ENCODE results near the gene BAG1. TPM values are rescaled to one million over a fixed set of nuclear protein-coding genes. Genes with fewer than 3 reads are reported as not detected.

The BAG1 gene
- total and polyA plus RNA-seq, 2 of the 13 experiments (the other 11 are each of a cell fraction or from before 2014, with no cell fraction given): 23.1 to 59.5 TPM

- no peak for TF ChIP-seq ZBTB37 (CRISPR knock-in tag; IDR thresholded peaks at IDR 0.05)
- peak; percentile 11; the same call in 1 of the 2 replicates for TF ChIP-seq BRD4 (CRISPR knock-in tag; IDR thresholded peaks at IDR 0.05)
- 0 out of 2 replicates have a peak, but pooled peaks have one; percentile 60 for TF ChIP-seq ZNF414 (CRISPR knock-in tag; IDR thresholded peaks at IDR 0.05)
- peak; percentile 20; the same call in 1 of the 2 replicates for TF ChIP-seq ZNF572 (CRISPR knock-in tag; IDR thresholded peaks at IDR 0.05)
- TF ChIP-seq ZBTB26 (CRISPR knock-in tag; IDR thresholded peaks at IDR 0.05; ENCODE audit: borderline replicate concordance): peak; percentile 98
- no peak for TF ChIP-seq TFAP4 (IDR thresholded peaks at IDR 0.05; ENCODE audit: borderline replicate concordance, low read depth)
- TF ChIP-seq ZNF451 (CRISPR knock-in tag; IDR thresholded peaks at IDR 0.05): 0 out of 2 replicates have a peak, but pooled peaks have one; percentile 7
- TF ChIP-seq SAP130 (CRISPR knock-in tag; IDR thresholded peaks at IDR 0.05; ENCODE audit: low read depth): peak; percentile 60
- TF ChIP-seq ZNF780A (CRISPR knock-in tag; IDR thresholded peaks at IDR 0.05): no peak
- TF ChIP-seq FOXM1 (CRISPR knock-in tag; IDR thresholded peaks at IDR 0.05): no peak
- TF ChIP-seq ZNF44 (CRISPR knock-in tag; IDR thresholded peaks at IDR 0.05): peak; percentile 22; the same call in 1 of the 2 replicates
- TF ChIP-seq ZNF839 (CRISPR knock-in tag; IDR thresholded peaks at IDR 0.05; ENCODE audit: borderline replicate concordance): 0 out of 2 replicates have a peak, but pooled peaks have one; percentile 24
- 0 out of 3 replicates have a peak, but pooled peaks have one; percentile 14 for TF ChIP-seq MXI1 (IDR thresholded peaks at IDR 0.05; ENCODE audit: borderline replicate concordance, low read depth, low read length)
- TF ChIP-seq SP140L (CRISPR knock-in tag; IDR thresholded peaks at IDR 0.05; ENCODE audit: borderline replicate concordance): no peak
- TF ChIP-seq ZNF788 (CRISPR knock-in tag; IDR thresholded peaks at IDR 0.05; ENCODE audit: borderline replicate concordance): peak; percentile 42; the same call in 1 of the 2 replicates
- no peak; the same call in 1 of the 2 replicates for TF ChIP-seq MTERF4 (CRISPR knock-in tag; IDR thresholded peaks at IDR 0.05)
Measured at GRCh38 chr9:33263131-33264002, 1.1 kb downstream of the BAG1 start (continued).

All from HepG2 (cell line).